Sigmoid colon (tissue), 7 donors: Measurements from ENCODE around the gene COA1. TPM values are rescaled to one million over a fixed set of nuclear protein-coding genes. Genes with fewer than 3 reads are reported as not detected.
"Not testable (repeated sequence)": the region's sequence is repeated elsewhere in the genome, so short reads cannot be mapped to it uniquely, and the experiment has no call there.

Experiments
- DNase-seq: peaks from one replicate; pipeline ENCODE4 v3.0.0-alpha.2; 2019
- H3K27ac ChIP-seq, 4 donors: fragments of 200-600 bp; sonication (generic); one replicate each; pipeline ENCODE4 v1.5.1; 2016 to 2019; ENCODE audit warnings: mild to moderate bottlenecking in 1 of 4
- H3K27me3 ChIP-seq, 3 donors: fragments of 200-600 bp; sonication (generic); one replicate each; pipeline ENCODE4 v1.5.1; 2019; ENCODE audit warnings: mild to moderate bottlenecking in 1 of 3
- H3K36me3 ChIP-seq, 4 donors: fragments of 200-600 bp; sonication (generic); one replicate each; pipeline ENCODE4 v1.5.1; 2016 to 2019
- H3K4me1 ChIP-seq, 4 donors: fragments of 200-600 bp; sonication (generic); one replicate each; pipeline ENCODE4 v1.5.1; 2017 to 2019
- H3K4me3 ChIP-seq, 4 donors: fragments of 200-600 bp; sonication (generic); one replicate each; pipeline ENCODE4 v1.5.1; 2017 to 2019; ENCODE audit warnings: mild to moderate bottlenecking in 2 of 4, moderate library complexity in 1 of 4
- H3K9me3 ChIP-seq, 4 donors: fragments of 200-600 bp in 3 of 4; sonication (generic) in 3 of 4; one replicate each; pipeline versions ENCODE4 v1.5.1 to v1.6.1; 2013 to 2019
- CTCF ChIP-seq, 4 experiments: fragments of 450-650 bp in 3 of 4; fragments of 200-600 bp in 1 of 4; IDR thresholded peaks; one replicate each; pipeline ENCODE4 v1.5.1; 2016 to 2019; ENCODE audit warnings: antibody characterized with exemption in 4 of 4, mild to moderate bottlenecking in 3 of 4, moderate library complexity in 2 of 4
- EP300 ChIP-seq, 4 donors: sonication (generic); formaldehyde crosslinking; IDR thresholded peaks; one replicate each; pipeline ENCODE4 v1.6.1; 2017; ENCODE audit warnings: antibody characterized with exemption in 4 of 4
- POLR2A ChIP-seq, 2 donors: fragments of 450-650 bp; IDR thresholded peaks; one replicate each; pipeline ENCODE4 v1.6.1; 2016; ENCODE audit warnings: antibody characterized with exemption in 2 of 2, mild to moderate bottlenecking in 2 of 2, moderate library complexity in 2 of 2
- POLR2AphosphoS5 ChIP-seq, 4 donors: sonication (generic); formaldehyde crosslinking; IDR thresholded peaks; one replicate each; pipeline ENCODE4 v1.6.1; 2017; ENCODE audit warnings: antibody characterized with exemption in 4 of 4
- WGBS, 2 donors: extraction: QIAGEN DNeasy Blood & Tissue Kit; methylation state at CpG; one replicate each; pipeline ENCODE4 v1.1.7; 2013; 5-methylcytosine and 5-hydroxymethylcytosine counted together
- intact Hi-C: fragments of 100-400 bp; cut with DNase I; formaldehyde crosslinking; loops from one replicate; pipeline ENCODE4 v1.15.1; 2023
- polyA plus RNA-seq, 3 donors: library from polyadenylated mRNA; stranded (reverse); fragments of 200-250 nt; gene quantifications; one replicate each; pipeline ENCODE4 v1.2.3, GENCODE V29; 2013
- total RNA-seq, 4 donors: library from RNA; depleted of rRNA; stranded (reverse); fragments of >200 nt; gene quantifications; one replicate each; pipeline ENCODE4 v1.1.0, GENCODE V29; 2016
- donor health status: healthy with polysubstance abuse.
- donor health status: Bipolar disorder and iron deficiency.
- donor health status: healthy.

The COA1 gene
- total and polyA plus RNA-seq, 7 donors = 31.2 to 61.2 (median 42.6) TPM

- intact Hi-C loops = no loop called here
- WGBS, 2 donors = 88 to 96% methylated on average over 2 of the region's 2 CpGs
- TF ChIP-seq EP300 (IDR thresholded peaks at IDR 0.05) = no peak
- no peak for TF ChIP-seq POLR2A (IDR thresholded peaks at IDR 0.05)
- TF ChIP-seq CTCF (IDR thresholded peaks at IDR 0.05) = no peak
- no peak for TF ChIP-seq POLR2AphosphoS5 (IDR thresholded peaks at IDR 0.05)
Measured at GRCh38 chr7:43694399-43694748, 34.9 kb downstream of the COA1 start.

GRCh38 chr7:43693687-43694398 lies 35.5 kb downstream of the COA1 start:
- intact Hi-C loops = no loop called here
- Histone ChIP-seq H3K27ac (no peak overlapping the region), H3K36me3 (no peaks in the 10 kb centered on the region), H3K4me1 (peaks cover 0 to 3% (median 0%) of the 10 kb centered on the region in 4 donors), H3K9me3 (no peaks in the 10 kb centered on the region), H3K4me3 (no peak overlapping the region), H3K27me3 (no peaks in the 10 kb centered on the region)
- TF ChIP-seq CTCF (IDR thresholded peaks at IDR 0.05) (no peak), POLR2AphosphoS5 (IDR thresholded peaks at IDR 0.05) (no peak), EP300 (IDR thresholded peaks at IDR 0.05) (no peak), POLR2A (IDR thresholded peaks at IDR 0.05) (no peak)
- no peak for DNase-seq
- 95 to 97% methylated on average over 4 of the region's 4 CpGs for whole genome bisulfite sequencing, 2 donors

More at GRCh38 chr7:43694399-43694748, 34.9 kb downstream of the COA1 start:
- Histone ChIP-seq H3K27ac (no peak overlapping the region), H3K4me3 (no peak overlapping the region), H3K9me3 (no peaks in the 10 kb centered on the region), H3K4me1 (no peaks in the 10 kb centered on the region), H3K36me3 (no peaks in the 10 kb centered on the region), H3K27me3 (no peaks in the 10 kb centered on the region)
- no peak for DNase-seq

GRCh38 chr7:43692582-43693373 lies 36.5 kb downstream of the COA1 start:
- Histone ChIP-seq H3K4me3 (no peak overlapping the region), H3K27me3 (no peaks in the 10 kb centered on the region), H3K4me1 (peaks cover 0 to 4% (median 0%) of the 10 kb centered on the region in 4 donors), H3K36me3 (no peaks in the 10 kb centered on the region), H3K9me3 (no peaks in the 10 kb centered on the region), H3K27ac (no peak overlapping the region)
- WGBS, 2 donors = 26 to 69% methylated on average over 2 of the region's 2 CpGs
- intact Hi-C loops = no loop called here
- TF ChIP-seq EP300 (IDR thresholded peaks at IDR 0.05) = no peak
- TF ChIP-seq POLR2AphosphoS5 (IDR thresholded peaks at IDR 0.05) = no peak
- no peak for DNase-seq

- Histone ChIP-seq H3K36me3 (no peaks in the 10 kb centered on the region), H3K9me3 (no peaks in the 10 kb centered on the region), H3K27ac (no peak overlapping the region), H3K27me3 (no peaks in the 10 kb centered on the region), H3K4me3 (no peak overlapping the region), H3K4me1 (peaks cover 0 to 4% (median 0%) of the 10 kb centered on the region in 4 donors)
- 88% methylated on average over 3 of the region's 3 CpGs for whole genome bisulfite sequencing, 2 donors
- no peak for DNase-seq
- TF ChIP-seq POLR2A (IDR thresholded peaks at IDR 0.05) (no peak), POLR2AphosphoS5 (IDR thresholded peaks at IDR 0.05) (no peak), CTCF (IDR thresholded peaks at IDR 0.05) (no peak), EP300 (IDR thresholded peaks at IDR 0.05) (no peak)
- intact Hi-C loops = no loop called here
Measured at GRCh38 chr7:43691611-43692010, 37.7 kb downstream of the COA1 start.

GRCh38 chr7:43689115-43689514 lies 40.2 kb downstream of the COA1 start:
- WGBS, 2 donors = 81 to 93% methylated on average over 1 of the region's 1 CpG
- DNase-seq = no peak
- Histone ChIP-seq H3K4me1 (peaks cover 0 to 4% (median 0%) of the 10 kb centered on the region in 4 donors), H3K9me3 (no peaks in the 10 kb centered on the region), H3K27me3 (no peaks in the 10 kb centered on the region), H3K4me3 (no peak overlapping the region), H3K27ac (no peak overlapping the region), H3K36me3 (no peaks in the 10 kb centered on the region)
- intact Hi-C loops = no loop called here
- TF ChIP-seq POLR2AphosphoS5 (IDR thresholded peaks at IDR 0.05) = no peak
- no peak for TF ChIP-seq CTCF (IDR thresholded peaks at IDR 0.05)
- TF ChIP-seq EP300 (IDR thresholded peaks at IDR 0.05) = no peak
- TF ChIP-seq POLR2A (IDR thresholded peaks at IDR 0.05) = no peak

- WGBS, 2 donors = 95 to 98% methylated on average over 4 of the region's 4 CpGs
- H3K27ac ChIP-seq = not testable (repeated sequence)
Measured at GRCh38 chr7:43687866-43688265, 41.5 kb downstream of the COA1 start.

More at GRCh38 chr7:43687866-43688265, 41.5 kb downstream of the COA1 start:
- intact Hi-C loops, H3K4me1 ChIP-seq, H3K36me3 ChIP-seq, DNase-seq, H3K9me3 ChIP-seq, H3K27me3 ChIP-seq, H3K4me3 ChIP-seq: not testable (repeated sequence)
